Trophoblast cell (in vitro differentiated cells and primary cell): Measurements from ENCODE around the gene VAT1L.

ENCODE experiments used
- DNase-seq, 2 donors: peaks; one replicate each; pipeline ENCODE4 v3.0.0-alpha.2; 2016
- H2AFZ ChIP-seq: 2 replicates; pipeline ENCODE4 v1.6.1; 2013; ENCODE audit warnings: low read length, moderate library complexity, mild to moderate bottlenecking; ENCODE audit not compliant: insufficient read depth, poor library complexity
- H2AK5ac ChIP-seq: 2 replicates; pipeline ENCODE4 v1.6.1; 2013; ENCODE audit warnings: mild to moderate bottlenecking, low read length
- H2BK120ac ChIP-seq: 2 replicates; pipeline ENCODE4 v1.6.1; 2013; ENCODE audit warnings: low read length, mild to moderate bottlenecking, moderate library complexity; ENCODE audit not compliant: insufficient read depth, poor library complexity
- H2BK12ac ChIP-seq: 2 replicates; pipeline ENCODE4 v1.6.1; 2013; ENCODE audit warnings: mild to moderate bottlenecking, low read length, moderate library complexity
- H2BK5ac ChIP-seq: 2 replicates; pipeline ENCODE4 v1.6.1; 2013; ENCODE audit warnings: low read length, low read depth, moderate library complexity, mild to moderate bottlenecking; ENCODE audit not compliant: poor library complexity
- H3K14ac ChIP-seq: 2 replicates; pipeline ENCODE4 v1.6.1; 2013; ENCODE audit warnings: mild to moderate bottlenecking, low read length
- H3K18ac ChIP-seq: 2 replicates; pipeline ENCODE4 v1.6.1; 2013; ENCODE audit warnings: mild to moderate bottlenecking, low read length
- H3K23ac ChIP-seq: 2 replicates; pipeline ENCODE4 v1.6.1; 2013; ENCODE audit warnings: low read length
- H3K27ac ChIP-seq: 2 replicates; pipeline ENCODE4 v1.5.1; 2013; ENCODE audit warnings: low read depth, mild to moderate bottlenecking, inconsistent platforms, low read length, moderate library complexity
- H3K27me3 ChIP-seq: 2 replicates; pipeline ENCODE4 v1.6.1; 2013; ENCODE audit warnings: inconsistent platforms, mild to moderate bottlenecking, low read length, moderate library complexity; ENCODE audit not compliant: insufficient read depth
- H3K36me3 ChIP-seq, 2 experiments: 1 replicate in 1 of 2; 2 replicates in 1 of 2; pipeline ENCODE4 v1.6.1; 2013; ENCODE audit warnings: low read length in 2 of 2, mild to moderate bottlenecking in 2 of 2, moderate library complexity in 1 of 2; ENCODE audit not compliant: insufficient read depth in 2 of 2, control insufficient read depth in 1 of 2
- H3K4ac ChIP-seq: 2 replicates; pipeline ENCODE4 v1.6.1; 2013; ENCODE audit warnings: low read depth, mild to moderate bottlenecking, low read length, moderate library complexity
- H3K4me1 ChIP-seq, 2 experiments: 1 replicate in 1 of 2; 2 replicates in 1 of 2; pipeline ENCODE4 v1.6.1; 2013; ENCODE audit warnings: low read length in 2 of 2, mild to moderate bottlenecking in 2 of 2, moderate library complexity in 1 of 2; ENCODE audit not compliant: insufficient read depth in 2 of 2, control insufficient read depth in 1 of 2
- H3K4me2 ChIP-seq: 2 replicates; pipeline ENCODE4 v1.6.1; 2013; ENCODE audit warnings: inconsistent platforms, mild to moderate bottlenecking, low read length, moderate library complexity
- H3K4me3 ChIP-seq: 2 replicates; pipeline ENCODE4 v1.5.1; 2013; ENCODE audit warnings: mild to moderate bottlenecking, low read depth, low read length, inconsistent platforms
- H3K79me1 ChIP-seq: one replicate; pipeline ENCODE4 v1.6.1; 2013; ENCODE audit warnings: low read length
- H3K79me2 ChIP-seq: 2 replicates; pipeline ENCODE4 v1.6.1; 2013; ENCODE audit warnings: low read length, mild to moderate bottlenecking; ENCODE audit not compliant: control insufficient read depth, insufficient read depth, poor library complexity
- H3K9ac ChIP-seq: 2 replicates; pipeline ENCODE4 v1.6.1; 2013; ENCODE audit warnings: mild to moderate bottlenecking, low read length
- H3K9me3 ChIP-seq: 2 replicates; pipeline ENCODE4 v1.6.1; 2013; ENCODE audit warnings: low read depth, mild to moderate bottlenecking, control low read depth, inconsistent platforms, low read length; ENCODE audit not compliant: insufficient read depth
- H4K12ac ChIP-seq: 2 replicates; pipeline ENCODE4 v1.6.1; 2013; ENCODE audit warnings: low read depth, mild to moderate bottlenecking, low read length, moderate library complexity
- H4K8ac ChIP-seq: 2 replicates; pipeline ENCODE4 v1.6.1; 2013; ENCODE audit warnings: low read depth, mild to moderate bottlenecking, low read length, moderate library complexity
- H4K91ac ChIP-seq: one replicate; pipeline ENCODE4 v1.6.1; 2013; ENCODE audit warnings: low read depth, mild to moderate bottlenecking, low read length, moderate library complexity
- WGBS: extraction: QIAGEN DNeasy Blood & Tissue Kit; methylation state at CpG from one replicate; pipeline ENCODE4 v1.1.7; 2013; ENCODE audit warnings: missing lambda C conversion rate; ENCODE audit not compliant: insufficient read length, insufficient coverage; ENCODE audit errors: extremely low coverage; 5-methylcytosine and 5-hydroxymethylcytosine counted together

Gene VAT1L

DNA sequence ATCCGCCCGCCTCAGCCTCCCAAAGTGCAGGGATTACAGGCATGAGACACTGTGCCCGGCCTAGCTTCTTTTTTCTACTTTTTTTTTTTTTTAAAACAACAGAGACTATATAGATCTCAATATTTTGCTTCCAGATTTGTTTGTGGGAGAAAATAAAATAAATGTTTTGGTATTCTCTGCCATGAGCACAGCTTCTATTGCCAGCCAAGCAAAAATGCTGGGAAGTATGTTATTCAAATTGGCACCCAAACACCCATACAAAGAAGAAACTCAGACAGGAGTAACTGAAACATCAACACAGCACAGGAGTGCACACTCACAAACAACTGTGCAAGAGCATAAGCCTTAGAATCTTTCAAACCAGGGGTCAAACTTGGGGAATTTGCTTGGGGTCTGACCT lies 196.7 kb downstream of the VAT1L start:
- WGBS, result no CpG with 5 or more reads among the region's 3 CpGs
- H2BK12ac ChIP-seq, result no peak overlapping the region
- H4K91ac ChIP-seq, result no peak overlapping the region
- no peaks in the 10 kb centered on the region for H3K79me2 ChIP-seq
- no peak overlapping the region for H3K27ac ChIP-seq
- H3K9me3 ChIP-seq, result no peaks in the 10 kb centered on the region
- H3K18ac ChIP-seq, result no peak overlapping the region
- no peaks in the 10 kb centered on the region for H3K27me3 ChIP-seq
- no peak for DNase-seq
- H3K79me1 ChIP-seq, result no peaks in the 10 kb centered on the region
- no peaks in the 10 kb centered on the region for H3K36me3 ChIP-seq
- H2BK5ac ChIP-seq, result no peak overlapping the region
- no peak overlapping the region for H4K12ac ChIP-seq
- H3K4me2 ChIP-seq, result no peak overlapping the region
- no peak overlapping the region for H2BK120ac ChIP-seq
- H3K14ac ChIP-seq, result no peak overlapping the region
- H3K4me1 ChIP-seq, result no peaks in the 10 kb centered on the region
- no peak overlapping the region for H2AK5ac ChIP-seq
- H4K8ac ChIP-seq, result no peak overlapping the region
- H2AFZ ChIP-seq, result no peak overlapping the region
- no peak overlapping the region for H3K4me3 ChIP-seq
- no peak overlapping the region for H3K9ac ChIP-seq
- no peak overlapping the region for H3K23ac ChIP-seq
- H3K4ac ChIP-seq, result no peak overlapping the region

DNA sequence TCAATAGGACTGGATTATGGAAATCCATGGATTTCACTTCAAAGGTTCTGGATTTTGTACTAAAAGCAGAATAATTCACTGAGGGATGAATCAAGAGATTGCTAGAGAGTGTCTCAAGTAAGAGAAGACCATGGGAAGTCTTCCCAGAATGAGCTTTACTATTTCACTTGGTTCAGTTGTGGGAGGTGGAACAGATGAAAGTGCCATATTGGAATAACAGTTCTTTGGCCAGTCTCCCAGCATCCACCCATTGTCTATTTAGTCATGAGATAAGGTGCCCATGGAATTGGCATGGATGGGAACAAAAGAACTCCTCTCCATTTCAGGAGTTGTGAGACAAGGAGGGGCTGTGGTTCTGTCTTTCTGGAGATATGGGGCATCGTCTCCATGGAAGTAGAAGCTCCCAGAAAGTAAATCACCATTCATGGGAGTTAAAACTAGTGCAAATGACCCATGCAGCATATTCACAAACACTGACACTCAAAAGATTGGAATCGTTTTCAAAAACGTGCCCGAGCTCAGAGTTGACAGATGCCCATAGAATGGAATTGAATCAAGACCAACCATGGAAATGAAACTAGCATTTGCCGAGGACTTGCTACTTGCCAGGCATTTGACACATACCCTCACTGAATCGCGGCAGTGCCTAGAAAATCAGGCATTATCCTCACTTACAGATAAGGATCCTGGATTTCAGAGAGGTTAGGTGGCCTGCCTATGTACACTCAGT lies 197.8 kb downstream of the VAT1L start:
- H3K27ac ChIP-seq, result no peak overlapping the region
- no CpG with 5 or more reads among the region's 7 CpGs for WGBS
- H4K12ac ChIP-seq, result no peak overlapping the region
- H3K27me3 ChIP-seq, result no peaks in the 10 kb centered on the region
- no peak overlapping the region for H3K14ac ChIP-seq
- H3K4me3 ChIP-seq, result no peak overlapping the region
- H3K9me3 ChIP-seq, result no peaks in the 10 kb centered on the region
- H4K91ac ChIP-seq, result no peak overlapping the region
- no peaks in the 10 kb centered on the region for H3K79me1 ChIP-seq
- no peak overlapping the region for H3K9ac ChIP-seq
- no peak overlapping the region for H2BK120ac ChIP-seq
- H3K79me2 ChIP-seq, result no peaks in the 10 kb centered on the region
- no peaks in the 10 kb centered on the region for H3K36me3 ChIP-seq
- no peak overlapping the region for H3K18ac ChIP-seq
- no peak overlapping the region for H2AK5ac ChIP-seq
- no peak overlapping the region for H2BK5ac ChIP-seq
- no peak overlapping the region for H3K4me2 ChIP-seq
- H4K8ac ChIP-seq, result no peak overlapping the region
- no peak for DNase-seq
- no peak overlapping the region for H3K23ac ChIP-seq
- H2AFZ ChIP-seq, result no peak overlapping the region
- H2BK12ac ChIP-seq, result no peak overlapping the region
- no peaks in the 10 kb centered on the region for H3K4me1 ChIP-seq
- no peak overlapping the region for H3K4ac ChIP-seq

GRCh38 chr16:77987810-77988209 lies 199.4 kb downstream of the VAT1L start:
- Histone ChIP-seq H3K9ac (no peak overlapping the region), H4K8ac (no peak overlapping the region), H2AK5ac (no peak overlapping the region), H3K4ac (no peak overlapping the region), H4K12ac (no peak overlapping the region), H3K9me3 (no peaks in the 10 kb centered on the region), H3K79me2 (no peaks in the 10 kb centered on the region), H3K27ac (no peak overlapping the region), H2BK5ac (no peak overlapping the region), H3K18ac (no peak overlapping the region), H2BK12ac (no peak overlapping the region), H2AFZ (no peak overlapping the region), H3K23ac (no peak overlapping the region), H3K4me3 (no peak overlapping the region), H4K91ac (no peak overlapping the region), H2BK120ac (no peak overlapping the region), H3K4me2 (no peak overlapping the region), H3K4me1 (no peaks in the 10 kb centered on the region), H3K36me3 (no peaks in the 10 kb centered on the region), H3K27me3 (no peaks in the 10 kb centered on the region), H3K14ac (no peak overlapping the region), H3K79me1 (peaks cover 4% of the 10 kb centered on the region)
- no peak for DNase-seq
- no CpG with 5 or more reads among the region's 2 CpGs for WGBS

- no peak for DNase-seq
- H2BK5ac ChIP-seq, result no peak overlapping the region
- no peak overlapping the region for H3K4ac ChIP-seq
- H3K4me2 ChIP-seq, result no peak overlapping the region
- peaks cover 14% of the 10 kb centered on the region for H3K79me1 ChIP-seq
- no peak overlapping the region for H3K14ac ChIP-seq
- H3K27me3 ChIP-seq, result no peaks in the 10 kb centered on the region
- no peak overlapping the region for H3K4me3 ChIP-seq
- H4K8ac ChIP-seq, result no peak overlapping the region
- H2BK12ac ChIP-seq, result no peak overlapping the region
- no peak overlapping the region for H3K27ac ChIP-seq
- H3K9me3 ChIP-seq, result no peaks in the 10 kb centered on the region
- H3K9ac ChIP-seq, result no peak overlapping the region
- H3K18ac ChIP-seq, result no peak overlapping the region
- H2BK120ac ChIP-seq, result no peak overlapping the region
- no peak overlapping the region for H2AK5ac ChIP-seq
- H3K79me2 ChIP-seq, result no peaks in the 10 kb centered on the region
- WGBS, result no CpG with 5 or more reads among the region's 4 CpGs
- no peaks in the 10 kb centered on the region for H3K36me3 ChIP-seq
- H3K4me1 ChIP-seq, result peaks cover 2 to 6% of the 10 kb centered on the region in 2 experiments
- H3K23ac ChIP-seq, result no peak overlapping the region
- H2AFZ ChIP-seq, result no peak overlapping the region
- H4K91ac ChIP-seq, result no peak overlapping the region
- H4K12ac ChIP-seq, result no peak overlapping the region
Measured at GRCh38 chr16:77989846-77990245, 201.5 kb downstream of the VAT1L start.
